Sciatic nerve (tissue), 2 donors: ENCODE results near the gene BMP7. TPM values are rescaled to one million over a fixed set of nuclear protein-coding genes. Genes with fewer than 3 reads are reported as not detected.
"Not testable (repeated sequence)": the region's sequence is repeated elsewhere in the genome, so short reads cannot be mapped to it uniquely, and the experiment has no call there.

Source experiments
- ATAC-seq: fragments of 200-7000 bp; cut with Tn5 transposase; one replicate; pipeline ENCODE4 v1.9.1; 2020; ENCODE audit warnings: mild to moderate bottlenecking, moderate library complexity
- DNase-seq: peaks from one replicate; pipeline ENCODE4 v3.0.0-alpha.2; 2020; ENCODE audit warnings: low spot score
- intact Hi-C: fragments of 100-400 bp; cut with DNase I; formaldehyde crosslinking; loops from one replicate; pipeline ENCODE4 v1.14.2; 2022
- total RNA-seq: library from RNA; stranded (reverse); fragmentation: NEBNext Ultra II Directional; extraction: Animal tissue kit (Norgen Biotek cat#: 25700); gene quantifications from one replicate; pipeline ENCODE4 v1.2.1, GENCODE V29; 2021
- donor health status: DM: no; HTN: no; CAD: no.
- donor health status: DM: no; HTN: no; CAD: no.

BMP7 gene
- total RNA-seq, 1 donor from 2014 or later: 17.3 TPM

DNA sequence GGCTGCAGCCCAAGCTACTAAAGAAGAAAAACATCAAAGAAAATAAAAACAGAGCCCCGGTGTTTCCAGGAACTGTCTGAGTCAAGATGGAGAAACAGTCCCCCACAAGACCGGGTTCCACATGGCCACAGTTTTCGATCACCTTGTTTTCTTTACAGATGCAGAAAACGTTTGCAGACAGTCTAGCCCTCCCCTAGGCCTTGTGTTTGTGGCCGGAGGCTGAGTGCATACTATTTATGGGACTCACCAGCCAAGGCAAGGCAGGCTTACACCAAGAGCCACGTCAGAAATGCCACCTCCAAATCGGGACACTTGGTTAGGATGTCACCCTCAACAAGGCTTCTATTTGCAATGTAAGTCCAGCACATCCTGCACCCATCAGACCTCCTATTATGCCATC, 97.3 kb downstream of the BMP7 start:
- intact Hi-C loops: no loop called here
- no peak for ATAC-seq
- no peak for DNase-seq

DNA sequence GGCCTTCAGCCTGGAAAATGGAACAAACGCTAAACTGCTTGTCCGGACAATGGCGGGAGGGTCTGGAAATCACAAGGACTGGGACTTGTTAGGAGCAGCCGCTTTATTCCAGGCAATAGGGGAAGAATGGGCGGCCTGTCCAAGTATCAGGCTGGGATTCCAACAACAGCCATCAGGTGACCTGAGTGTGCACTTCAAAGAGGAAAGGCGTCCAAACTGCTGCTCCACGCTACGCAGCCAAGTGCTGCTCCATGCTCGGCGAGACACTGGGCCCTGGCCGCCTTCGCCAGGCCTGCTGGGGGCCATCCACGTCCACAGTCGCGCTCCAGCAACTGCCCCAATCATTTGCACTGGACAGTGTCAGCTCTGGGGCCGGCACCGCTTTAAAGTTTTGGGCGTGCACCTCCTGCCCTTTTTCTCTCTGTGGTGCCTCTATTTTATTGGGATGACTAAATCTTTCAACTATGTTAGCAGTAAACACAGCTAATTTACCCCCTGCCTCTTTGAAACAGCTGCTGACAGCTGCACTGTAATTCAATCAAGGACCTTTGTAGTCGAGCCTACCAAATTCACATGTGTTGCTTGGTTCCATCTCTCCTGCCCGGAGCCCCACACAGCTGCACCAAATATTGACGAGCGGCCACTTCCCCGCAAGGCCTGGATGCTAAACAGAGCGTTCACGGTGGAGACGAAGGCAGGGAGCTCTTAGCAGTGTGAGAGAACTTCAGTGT, 98.3 kb downstream of the BMP7 start:
- no peak for DNase-seq
- peak; percentile 61 for ATAC-seq
- intact Hi-C loops: no loop called here

DNA sequence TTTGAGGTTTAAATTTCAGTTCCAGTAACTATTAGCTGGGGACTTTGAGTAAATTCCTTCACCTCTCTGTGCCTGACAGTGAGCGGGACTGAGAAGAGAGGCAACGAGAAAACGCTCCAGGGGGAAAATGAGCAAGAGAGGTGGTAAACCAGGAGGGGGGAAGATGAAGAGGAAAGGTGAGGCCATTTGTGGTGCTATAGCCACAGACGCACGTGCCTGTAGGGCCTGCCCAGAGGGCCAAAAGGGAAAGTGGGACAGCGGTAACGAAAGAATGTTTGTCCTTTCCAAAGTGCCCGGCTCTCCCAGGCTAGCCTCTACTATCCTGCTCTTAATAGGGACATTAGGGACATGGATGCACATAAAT, 99.2 kb downstream of the BMP7 start:
- ATAC-seq: no peak
- DNase-seq: no peak
- intact Hi-C loops: no loop called here

DNA sequence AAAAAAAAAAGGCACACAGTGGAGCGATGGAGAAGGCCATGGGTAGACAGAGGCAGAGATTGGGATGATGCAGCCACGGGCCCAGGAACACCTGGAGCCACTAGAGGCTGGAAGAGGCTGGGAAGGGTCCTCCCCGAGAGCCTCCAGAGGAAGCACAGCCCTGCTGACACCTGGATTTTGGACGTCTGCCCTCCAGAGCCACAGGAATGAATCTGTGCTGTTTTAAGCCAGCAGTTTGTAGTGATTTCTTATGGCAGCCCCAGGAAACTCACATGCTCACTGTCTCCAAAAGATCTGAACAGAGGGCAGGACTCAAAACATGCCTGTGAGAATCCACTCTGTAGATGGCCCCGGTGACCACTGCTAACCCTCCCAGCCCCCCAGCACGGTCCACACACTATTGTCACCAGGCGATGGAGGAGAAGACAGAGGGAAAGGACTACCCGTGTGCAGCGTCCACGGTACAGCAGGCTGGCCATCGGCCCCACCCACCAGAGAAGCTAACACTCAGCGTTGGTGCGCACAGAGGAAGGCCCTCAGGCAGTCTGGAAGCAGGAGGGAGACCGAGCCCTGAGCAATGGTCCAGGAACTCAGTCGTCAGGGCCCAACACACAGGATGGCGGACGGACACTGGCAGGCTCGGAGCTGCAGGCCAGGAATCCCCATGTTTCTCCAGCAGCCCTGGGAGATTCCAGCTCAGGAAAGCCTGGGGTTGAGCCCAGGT, 99.7 kb downstream of the BMP7 start:
- intact Hi-C loops: no loop called here
- ATAC-seq: no peak
- DNase-seq: no peak

DNA sequence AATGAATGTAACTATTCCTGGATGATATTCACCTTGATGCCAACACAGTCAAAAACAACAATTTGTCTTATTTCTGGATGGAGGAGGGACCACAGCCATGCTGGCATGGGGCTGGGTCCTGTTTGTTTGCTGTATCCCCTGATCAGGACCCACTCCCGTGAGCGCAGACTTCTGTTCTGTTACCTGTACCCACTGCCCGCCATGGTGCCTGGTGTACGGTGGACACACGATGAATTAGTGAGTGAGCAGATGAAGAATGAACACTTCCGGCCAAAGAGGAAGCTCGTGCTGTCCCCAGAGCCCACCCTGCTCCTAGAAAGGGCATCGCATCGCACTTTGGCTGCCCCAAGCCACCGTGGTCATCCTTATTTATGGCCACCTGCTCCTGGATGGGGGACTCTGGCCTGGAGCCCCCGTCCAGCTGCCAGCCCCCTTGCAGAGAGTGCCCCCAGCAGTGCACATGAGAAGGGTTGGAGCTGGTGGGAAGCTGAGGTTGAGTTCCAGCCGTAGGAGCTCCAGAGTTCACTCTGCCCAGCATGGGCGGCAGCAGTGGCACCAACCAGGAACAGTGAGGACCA, 100.9 kb downstream of the BMP7 start:
- DNase-seq (no peak), ATAC-seq (no peak)
- intact Hi-C loops: no loop called here

DNA sequence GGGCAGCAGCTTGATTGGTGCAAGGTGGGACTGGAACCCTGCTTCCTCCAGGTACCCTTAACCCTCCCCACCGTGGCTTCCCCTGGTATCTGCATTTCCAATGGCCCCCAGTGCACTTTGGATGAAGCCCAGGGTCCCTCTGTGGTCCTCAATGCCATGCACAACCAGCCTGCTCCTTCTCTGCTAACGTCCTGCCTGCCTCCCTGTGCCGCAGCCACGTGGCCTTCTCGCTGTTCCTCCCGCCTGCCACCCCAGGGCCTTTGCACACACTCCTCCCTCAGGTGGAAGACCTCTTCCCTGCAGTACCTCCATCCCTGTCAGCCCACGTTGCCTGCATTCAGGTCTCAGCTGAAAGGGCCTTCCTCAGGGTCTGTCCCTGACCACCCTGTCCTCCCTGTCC, 101.6 kb downstream of the BMP7 start:
- DNase-seq: no peak
- intact Hi-C loops: no loop called here
- ATAC-seq: no peak

DNA sequence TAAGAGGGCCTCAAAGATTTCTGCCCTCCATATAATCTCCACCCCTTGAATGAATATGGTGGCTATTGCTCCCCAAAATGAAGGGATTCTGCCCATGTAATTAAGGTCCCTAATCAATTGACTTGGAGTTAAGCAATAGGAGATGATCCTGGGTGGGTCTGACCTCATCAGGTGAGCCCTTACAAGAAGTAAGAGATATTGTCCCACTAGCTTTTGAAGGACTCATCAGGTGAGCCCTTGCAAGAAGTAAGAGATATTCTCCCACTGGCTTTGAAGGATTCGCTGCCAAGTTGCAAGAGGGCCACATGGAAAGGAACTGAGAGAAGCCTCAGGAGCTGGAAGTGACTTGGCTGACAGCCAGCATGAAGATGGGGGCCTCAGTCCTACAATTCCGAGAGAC, 103.4 kb downstream of the BMP7 start:
- ATAC-seq (no peak), DNase-seq (no peak)
- intact Hi-C loops: no loop called here

DNA sequence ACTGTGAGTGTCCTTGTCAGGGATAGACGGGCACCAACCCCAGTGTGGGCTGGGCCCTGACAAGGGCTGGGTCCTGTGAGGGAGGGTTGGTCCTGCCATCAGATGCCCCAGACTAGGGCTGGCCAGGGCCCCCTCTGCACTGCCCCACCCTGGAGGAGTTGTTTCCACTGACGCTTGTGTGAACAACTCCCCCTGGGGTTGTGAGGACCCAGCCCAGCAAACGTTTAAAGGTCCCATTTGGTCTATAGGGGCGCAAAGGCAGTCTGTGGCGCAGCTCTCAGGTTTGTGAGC, 104.1 kb downstream of the BMP7 start:
- no peak for ATAC-seq
- intact Hi-C loops: no loop called here

DNA sequence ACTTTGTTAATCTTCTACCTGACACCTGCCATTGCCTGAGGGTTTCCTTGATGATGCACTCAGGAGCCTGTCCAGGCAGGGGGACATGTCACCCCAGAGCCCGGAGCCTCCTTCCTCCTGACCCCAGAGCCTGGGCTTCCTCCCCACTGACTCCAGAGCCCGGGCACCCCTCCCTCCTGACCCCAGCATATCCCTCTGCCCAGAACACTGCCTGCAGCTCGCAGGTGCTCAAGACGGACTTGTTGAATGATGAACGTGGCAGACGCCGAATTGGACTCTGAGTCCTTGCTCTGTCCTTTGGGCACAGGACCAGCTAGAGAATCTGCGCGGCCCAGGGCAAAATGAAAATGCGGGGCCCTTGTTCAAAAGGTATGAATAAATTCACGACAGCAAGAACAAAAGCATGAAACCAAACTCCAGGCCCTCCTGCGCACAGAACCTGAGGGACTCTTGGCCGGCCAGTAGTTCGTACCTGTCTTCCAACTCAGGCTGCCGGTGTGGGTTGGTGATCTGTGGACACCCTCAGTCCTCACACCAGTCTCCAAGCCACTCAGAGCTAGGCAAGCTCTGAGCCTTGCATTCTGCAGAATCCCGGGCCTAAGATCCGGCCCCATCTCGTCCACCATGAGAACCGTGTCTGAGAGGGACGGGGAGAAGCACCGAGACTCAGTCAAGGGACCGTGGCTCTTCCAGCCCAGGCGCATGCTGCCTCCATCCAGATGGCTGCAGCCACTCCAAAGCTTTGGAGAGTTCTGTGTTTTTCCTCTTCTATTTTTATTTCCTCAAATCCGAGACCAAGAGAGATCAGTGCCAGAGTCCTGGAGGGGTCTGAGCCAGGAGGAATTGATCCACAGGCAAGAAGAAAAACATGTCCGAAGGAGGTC, 104.7 kb downstream of the BMP7 start:
- no peak for ATAC-seq
- intact Hi-C loops: no loop called here
- DNase-seq: no peak

More for the DNA sequence above, 104.1 kb downstream of the BMP7 start:
- DNase-seq: no peak

DNA sequence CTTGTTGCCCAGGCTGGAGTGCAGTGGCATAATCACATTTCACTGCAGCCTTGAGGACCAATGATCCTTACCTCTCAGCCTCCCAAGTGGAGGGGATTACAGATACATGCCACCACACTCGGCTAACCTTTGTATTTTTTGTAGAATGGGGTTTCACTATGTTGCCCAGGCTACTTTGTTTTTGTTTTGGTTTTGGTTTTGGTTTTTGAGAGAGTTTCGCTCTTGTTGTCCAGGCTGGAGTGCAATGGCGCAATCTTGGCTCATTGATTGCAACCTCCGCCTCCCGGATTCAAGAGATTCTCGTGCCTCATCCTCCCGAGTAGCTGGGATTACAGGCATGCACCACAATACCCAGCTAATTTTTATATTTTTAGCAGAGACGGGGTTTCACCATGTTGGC, 105.5 kb downstream of the BMP7 start:
- DNase-seq (no peak), ATAC-seq (no peak)
- intact Hi-C loops: no loop called here

DNA sequence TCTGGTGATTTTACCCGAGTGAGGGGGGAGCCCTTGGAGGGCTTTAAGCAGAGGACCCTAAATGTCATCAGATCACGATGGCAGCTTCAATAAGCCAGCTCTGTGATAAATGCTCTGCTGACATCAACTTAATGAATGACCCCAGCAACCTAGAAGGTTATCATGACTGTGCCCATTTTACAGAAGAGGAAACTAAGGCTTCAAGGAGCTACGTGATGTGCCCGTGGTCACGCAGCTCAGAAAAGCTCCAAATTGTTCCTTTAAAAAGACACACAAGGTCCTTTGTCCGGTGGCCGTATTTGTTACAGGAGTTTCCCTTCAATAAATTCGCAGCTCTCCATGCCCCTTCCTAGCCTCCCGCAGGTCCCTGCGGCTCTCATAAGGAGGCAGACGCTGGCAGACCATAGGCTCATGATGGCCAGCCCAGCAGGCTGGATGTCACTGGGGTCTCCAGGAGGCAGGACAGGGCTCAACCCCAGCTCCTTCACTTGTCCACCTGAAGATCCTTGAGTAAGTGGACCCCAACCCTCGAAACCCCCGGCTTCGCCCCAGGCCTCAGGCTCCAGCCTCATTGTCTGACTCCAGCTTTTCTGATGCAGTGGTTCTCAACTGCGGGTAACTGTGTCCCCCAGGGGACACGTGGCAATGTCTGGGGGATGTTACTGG, 106.4 kb downstream of the BMP7 start:
- ATAC-seq: no peak
- intact Hi-C loops: no loop called here

DNA sequence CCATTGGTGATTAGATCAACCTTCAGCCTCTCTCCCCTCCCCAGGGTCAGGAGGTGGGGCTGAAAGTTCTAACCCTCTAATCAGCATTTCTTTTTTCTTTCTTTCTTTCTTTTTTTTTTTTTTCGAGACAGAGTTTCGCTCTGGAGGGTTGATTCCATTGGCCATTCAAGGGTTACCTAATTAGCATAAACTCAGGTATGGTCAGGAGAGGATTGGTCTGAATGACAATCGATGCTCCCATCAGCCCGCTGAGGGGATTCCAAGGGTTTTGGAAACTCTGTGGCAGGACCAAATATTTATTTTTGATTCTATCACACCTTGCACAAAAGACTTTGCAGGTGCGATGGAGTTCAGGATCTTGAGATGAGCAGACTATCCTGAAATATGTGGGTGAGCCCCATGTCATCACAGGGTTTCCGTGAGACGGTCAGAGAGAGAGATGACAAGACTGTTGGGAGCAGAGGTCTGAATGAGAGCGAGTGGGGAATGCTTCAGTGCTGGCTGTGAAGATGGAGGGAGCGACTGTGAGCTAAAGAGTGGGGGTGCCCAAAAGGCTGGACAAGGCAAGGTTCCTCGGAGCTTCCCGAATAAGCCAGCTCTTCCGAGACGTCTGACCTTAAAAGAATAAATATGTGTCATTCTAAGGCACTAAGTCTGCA, 107.1 kb downstream of the BMP7 start:
- intact Hi-C loops: no loop called here
- DNase-seq (no peak), ATAC-seq (no peak)

More for the DNA sequence above, 106.4 kb downstream of the BMP7 start:
- DNase-seq: no peak

DNA sequence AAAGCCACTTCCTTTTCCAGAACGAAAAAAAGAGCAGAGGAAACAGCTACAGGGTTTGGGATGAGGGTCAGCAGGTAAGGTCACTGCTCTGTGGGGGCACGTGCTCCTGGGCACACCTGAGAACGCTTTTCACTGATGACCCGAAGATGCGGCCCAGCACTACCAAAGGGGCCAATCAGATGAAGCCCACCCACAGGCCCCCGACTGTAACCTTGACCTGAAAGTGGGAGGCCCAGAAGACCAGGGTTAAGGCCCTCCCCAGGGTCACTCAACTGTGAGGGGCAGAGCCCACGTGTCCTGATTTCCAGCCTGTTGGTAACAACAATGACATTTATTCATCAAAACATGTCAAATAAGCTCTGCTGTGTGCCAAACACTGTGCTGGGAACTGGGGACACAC, 108.0 kb downstream of the BMP7 start:
- DNase-seq (no peak), ATAC-seq (no peak)
- intact Hi-C loops: no loop called here

DNA sequence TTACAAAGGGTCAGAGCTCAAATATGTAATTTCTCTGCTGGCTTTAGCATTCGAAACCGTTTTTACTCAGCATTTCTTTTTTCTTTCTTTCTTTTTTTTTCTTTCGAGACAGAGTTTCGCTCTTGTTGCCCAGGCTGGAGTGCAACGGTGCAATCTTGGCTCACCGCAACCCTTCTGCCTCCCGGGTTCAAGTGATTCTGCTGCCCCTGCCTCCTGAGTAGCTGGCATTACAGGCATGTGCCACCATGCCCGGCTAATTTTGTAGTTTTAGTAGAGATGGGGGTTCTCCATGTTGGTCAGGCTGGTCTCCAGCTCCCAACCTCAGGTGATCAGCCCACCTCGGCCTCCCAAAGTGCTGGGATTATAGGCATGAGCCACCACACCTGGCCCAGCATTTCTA, 108.7 kb downstream of the BMP7 start:
- ATAC-seq, intact Hi-C loops, DNase-seq: not testable (repeated sequence)

DNA sequence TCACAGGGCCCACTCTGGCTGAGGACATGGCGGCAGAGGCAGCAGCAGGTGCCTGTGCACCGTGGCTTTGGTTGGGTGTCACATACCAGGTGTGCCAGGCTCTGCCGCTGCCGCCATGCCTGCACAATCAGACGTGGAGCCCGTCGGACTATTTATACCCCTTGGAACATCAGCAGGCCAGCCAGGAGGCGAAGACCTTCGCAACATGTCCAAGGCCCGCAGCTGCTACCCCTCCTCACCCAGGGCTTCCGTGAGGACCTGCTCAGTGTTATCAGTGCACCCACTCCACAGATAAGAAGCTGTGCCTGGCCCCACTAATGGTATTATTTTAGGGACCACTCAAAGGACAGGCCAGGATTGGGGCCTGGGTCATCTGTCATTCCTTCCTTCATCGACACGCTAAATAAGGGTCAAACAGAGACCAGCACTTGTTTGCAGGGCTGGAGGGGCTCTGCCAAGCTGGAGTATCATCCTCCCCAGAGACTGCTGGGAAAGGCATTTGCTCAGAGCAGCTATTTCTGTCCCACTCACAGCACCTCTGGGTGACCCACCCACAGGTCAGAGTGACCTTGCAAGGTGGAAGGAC, 109.2 kb downstream of the BMP7 start:
- DNase-seq (no peak), ATAC-seq (no peak)
- intact Hi-C loops: no loop called here

DNA sequence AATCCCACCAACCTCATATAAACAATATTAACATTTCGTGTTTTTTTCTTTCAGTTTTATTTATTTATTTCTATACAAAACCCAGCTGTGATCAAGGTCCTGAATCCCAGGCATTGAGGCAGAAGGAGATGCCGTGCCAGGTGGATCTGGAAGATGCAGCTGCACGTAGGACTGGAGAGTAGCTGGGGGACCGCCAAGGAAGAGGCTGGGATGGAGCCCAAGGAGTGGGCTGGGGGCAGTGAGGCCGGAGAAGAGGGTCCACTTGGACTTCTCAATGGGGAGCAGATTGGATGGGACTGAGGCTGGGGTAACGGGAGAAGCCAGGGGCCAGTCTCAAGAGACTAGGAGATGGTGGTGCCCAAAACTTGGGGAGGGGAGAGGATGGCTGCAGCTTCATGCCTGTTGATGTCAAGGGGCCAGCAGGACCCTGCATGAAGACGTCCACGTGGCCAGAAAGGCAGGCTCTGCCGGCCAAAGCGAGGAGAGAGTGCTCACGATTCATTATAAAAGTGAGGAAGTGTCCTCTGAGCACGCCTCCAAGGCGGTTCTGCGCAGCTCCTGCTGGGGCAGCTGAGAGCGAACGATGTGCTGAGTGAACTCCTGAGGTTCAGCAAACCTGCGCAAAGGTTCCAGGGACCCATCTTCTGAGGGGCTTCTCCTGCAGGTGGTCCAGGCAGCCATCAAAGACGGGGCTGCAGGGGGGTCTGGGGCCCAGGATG, 110.3 kb downstream of the BMP7 start:
- no peak for DNase-seq
- intact Hi-C loops: no loop called here
- no peak for ATAC-seq

DNA sequence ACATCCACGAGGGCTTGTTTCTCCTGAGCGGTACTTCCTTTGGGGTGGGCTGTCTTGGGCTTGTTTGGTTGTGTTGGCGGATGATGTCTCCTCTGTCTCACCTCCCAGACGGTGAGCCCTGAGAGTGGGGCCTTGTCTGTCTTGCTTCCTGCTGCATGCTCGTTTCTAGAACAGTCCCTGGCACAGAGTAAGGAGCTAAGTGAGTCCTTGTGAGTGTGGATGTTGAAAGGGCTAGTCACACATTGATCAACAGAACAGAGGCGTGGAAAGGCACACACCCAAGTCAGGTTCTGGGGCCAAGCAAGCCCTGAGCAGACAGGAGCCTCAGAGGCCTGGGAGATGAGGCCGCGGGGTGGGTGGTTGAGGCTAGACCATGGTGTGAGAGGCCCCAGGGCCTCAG, 111.0 kb downstream of the BMP7 start:
- no peak for ATAC-seq
- intact Hi-C loops: no loop called here
- no peak for DNase-seq
